HG02973 (cell line): ENCODE measurements around the gene RFNG.

Experiments
- ATAC-seq: cut with Tn5 transposase; IDR thresholded peaks from one replicate; pipeline ENCODE4 v1.9.1; 2021; ENCODE audit warnings: moderate library complexity; ENCODE audit not compliant: unreplicated experiment

RFNG gene

DNA sequence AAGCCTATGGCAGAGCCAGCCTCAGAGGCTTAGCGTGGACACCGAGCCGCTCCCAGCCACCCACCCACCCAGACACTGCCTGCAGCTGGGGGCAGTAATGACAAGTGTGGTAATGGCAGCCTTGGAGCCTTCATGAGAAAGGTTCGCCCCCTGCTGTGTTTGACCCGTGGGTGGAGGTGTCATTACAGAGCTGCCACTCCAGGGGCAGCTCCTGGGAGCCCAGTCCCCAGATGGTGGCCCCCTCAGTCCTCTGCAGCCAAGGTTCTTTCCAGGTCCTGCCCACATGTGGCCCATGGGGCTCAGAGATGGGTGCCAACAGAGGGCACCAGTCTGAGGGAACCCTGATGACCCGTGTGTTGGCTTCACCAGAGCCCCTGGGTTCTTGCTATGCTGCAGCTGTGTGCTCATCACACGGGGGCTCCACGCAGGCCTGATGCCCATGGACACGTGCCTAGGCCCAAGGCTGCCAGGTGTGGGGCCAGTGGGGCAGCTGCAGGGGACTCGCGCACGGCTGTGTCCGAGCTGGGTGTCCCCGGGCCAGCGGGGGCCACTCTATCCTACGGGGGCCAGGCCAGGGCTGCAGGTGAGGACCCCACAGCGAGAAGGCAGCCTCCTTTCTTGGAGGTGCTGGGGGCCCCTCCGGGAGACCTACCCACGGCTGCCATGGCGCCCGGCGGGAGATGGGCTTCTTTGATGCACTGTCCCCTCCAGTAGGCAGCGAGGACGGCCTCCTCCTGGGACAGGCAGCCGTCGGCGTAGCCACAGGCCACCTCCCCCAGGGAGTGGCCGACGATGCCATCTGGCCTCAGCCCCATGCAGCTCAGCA is 38.3 kb upstream of the RFNG start:
- no peak for ATAC-seq

DNA sequence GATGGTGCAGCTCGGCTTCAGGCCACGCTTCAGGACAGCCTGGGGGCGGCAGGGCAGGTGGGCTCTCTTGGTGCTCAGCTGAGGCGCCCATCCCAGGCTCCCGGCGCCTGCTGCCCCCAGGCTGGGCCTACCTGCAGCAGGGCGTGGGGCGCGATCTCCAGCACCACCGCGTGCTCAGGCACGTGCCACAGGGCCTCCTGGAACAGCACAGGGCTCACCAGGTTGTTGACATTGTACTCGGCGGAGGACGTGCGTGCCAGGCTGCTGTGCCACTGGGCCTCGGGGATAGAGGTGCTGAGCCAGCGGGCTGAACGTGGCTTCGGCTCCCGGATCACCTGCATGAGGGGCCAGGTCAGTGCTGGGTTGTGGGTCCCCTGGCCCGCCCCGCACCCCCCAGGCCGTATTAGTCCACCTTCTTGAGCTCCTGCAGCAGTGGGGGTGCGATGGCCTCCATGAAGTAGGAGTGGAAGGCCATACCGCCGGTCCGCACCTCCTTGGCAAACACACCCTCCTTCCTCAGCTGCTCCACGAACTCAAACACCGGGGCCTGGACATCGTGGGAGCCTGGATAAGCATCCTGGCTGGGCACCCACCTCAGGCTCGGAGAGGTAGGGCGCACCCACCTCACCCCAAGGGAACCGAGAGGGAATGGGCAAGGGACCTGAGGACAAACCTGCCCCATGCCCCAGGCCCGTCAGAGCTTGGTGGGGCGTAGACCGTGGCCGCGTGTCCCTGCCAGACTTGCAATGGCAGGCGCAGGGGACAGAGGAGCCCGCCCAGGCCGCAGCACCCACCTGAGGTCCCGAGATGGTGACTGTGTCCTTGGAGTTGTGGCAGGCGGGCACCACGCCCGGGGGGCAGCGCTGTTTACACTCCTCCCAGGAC is 37.5 kb upstream of the RFNG start:
- ATAC-seq = no peak

DNA sequence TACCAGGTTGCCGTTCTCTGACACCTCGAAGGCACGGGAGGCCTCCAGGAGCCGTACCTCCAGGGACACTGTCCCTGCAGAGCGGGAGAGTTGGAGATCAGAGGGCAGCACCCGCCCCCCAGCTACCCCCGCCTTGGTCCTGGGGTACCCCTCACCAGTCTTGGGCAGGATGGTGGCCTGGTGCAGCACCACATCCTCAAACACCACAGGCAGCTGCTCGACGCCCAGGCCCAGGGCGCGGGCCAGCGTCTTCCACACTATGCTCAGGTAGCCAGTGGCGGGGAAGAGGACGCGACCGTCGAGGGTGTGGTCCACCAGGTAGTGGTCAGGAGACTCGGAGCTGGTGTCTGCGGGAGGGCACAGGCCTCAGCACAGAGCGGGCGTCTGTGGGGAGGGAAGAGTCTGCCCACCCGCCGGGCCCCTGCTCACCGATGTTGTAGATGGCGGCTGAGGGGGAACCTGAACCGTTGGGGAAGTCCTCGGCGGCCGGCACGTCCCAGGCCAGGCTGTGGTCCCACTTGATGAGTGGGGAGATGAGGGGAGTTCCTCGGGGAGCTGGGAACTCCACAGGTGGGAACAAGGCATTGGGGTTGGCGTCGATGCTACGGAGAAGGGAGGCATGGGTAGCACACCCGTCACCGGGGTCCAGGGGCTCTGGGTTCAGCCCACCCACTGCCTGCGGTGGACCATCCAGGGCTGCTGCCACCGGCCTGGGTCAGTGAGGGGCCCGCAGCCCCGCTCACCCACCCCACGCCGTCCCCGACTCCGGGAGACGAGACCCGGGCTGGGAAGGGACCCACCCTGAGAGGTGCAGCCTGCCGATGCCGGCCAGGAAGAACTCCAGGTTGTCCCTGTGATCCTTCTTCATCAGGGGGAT is 36.6 kb upstream of the RFNG start:
- no peak for ATAC-seq

DNA sequence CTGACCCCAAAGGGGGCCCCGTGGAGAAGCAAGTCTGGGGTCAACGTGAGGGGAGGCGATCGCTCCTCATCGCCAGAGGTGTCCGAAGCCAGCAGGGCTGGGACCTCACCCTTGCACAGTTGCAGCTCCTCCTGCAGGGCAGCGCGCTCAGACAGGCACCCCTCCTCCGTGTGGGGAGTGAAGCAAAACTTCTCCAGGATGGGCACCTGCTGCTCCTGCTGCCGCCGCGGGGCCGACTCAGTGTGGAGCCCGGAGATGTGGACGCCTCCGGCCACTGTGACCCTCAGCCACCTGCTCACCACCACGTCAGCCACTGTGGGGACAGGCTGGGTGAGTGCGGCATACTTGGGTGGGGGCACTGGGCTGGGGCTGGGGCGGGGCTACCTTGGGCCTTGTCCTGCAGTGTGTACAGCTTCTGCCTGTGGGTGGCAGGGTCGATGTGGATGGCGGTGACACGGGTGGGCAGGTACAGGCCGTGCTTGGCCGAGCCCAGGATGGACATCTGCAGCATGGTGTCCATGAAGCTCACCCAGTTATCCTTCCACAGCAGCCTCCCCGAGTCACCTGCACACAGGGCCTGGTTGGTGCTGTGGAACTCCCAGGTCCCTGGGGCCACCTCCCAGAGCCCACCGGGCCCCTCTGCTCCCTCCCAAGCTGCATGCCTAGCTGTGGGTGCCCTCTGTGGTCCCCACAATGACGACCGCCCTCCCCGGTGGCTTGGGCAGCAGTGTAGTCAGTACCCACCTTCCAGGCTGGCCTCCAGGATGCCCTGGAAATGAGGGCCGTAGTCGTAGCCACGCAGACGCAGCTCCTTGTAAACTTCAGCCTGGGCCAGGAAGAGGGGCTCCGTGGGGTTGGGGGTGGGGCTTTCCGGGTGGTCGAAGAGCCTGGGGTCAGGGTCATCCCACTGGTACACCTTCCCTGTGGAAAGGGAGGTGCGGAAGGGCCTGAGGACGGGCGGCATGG is 35.6 kb upstream of the RFNG start:
- ATAC-seq = no peak

DNA sequence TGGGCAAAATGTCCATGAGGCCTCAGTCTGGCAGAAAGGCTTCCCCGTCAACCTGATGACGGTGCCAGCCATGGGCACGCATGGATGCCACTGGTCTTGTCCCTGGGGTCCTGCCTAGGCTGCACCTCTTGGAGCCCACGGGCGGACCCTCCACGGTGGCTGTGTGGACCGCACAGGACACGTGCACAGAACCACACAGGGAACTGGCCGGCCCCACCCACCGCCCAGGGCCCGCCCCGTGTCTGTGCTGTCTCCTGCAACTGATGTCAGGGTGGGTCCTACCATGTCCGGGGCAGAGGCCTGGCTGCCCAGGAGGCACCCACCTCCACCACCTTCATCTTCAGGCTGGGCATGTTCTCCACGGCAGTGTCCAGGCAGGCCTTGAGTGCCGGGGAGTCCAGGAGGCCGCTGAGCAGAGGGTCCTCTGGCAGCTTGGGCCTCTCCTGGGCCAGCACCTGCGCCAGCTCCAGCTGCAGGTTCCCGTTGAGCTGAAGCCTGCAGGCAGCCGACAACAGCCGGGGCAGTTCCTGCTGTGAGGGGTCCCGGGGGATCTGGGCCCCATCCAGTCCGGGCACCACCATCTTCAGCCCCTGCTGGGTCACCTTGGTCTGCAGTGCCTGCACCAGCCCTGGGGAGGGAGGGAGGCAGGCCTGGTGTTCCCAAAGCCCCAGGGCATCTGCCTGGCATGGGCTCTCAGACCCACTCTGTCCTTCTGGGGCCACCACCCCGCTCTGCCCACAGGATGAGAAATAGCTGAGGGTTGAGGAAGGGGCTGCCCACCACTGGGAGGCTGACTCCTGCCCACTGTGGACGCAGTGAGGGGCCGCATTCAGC is 34.5 kb upstream of the RFNG start:
- no peak for ATAC-seq

DNA sequence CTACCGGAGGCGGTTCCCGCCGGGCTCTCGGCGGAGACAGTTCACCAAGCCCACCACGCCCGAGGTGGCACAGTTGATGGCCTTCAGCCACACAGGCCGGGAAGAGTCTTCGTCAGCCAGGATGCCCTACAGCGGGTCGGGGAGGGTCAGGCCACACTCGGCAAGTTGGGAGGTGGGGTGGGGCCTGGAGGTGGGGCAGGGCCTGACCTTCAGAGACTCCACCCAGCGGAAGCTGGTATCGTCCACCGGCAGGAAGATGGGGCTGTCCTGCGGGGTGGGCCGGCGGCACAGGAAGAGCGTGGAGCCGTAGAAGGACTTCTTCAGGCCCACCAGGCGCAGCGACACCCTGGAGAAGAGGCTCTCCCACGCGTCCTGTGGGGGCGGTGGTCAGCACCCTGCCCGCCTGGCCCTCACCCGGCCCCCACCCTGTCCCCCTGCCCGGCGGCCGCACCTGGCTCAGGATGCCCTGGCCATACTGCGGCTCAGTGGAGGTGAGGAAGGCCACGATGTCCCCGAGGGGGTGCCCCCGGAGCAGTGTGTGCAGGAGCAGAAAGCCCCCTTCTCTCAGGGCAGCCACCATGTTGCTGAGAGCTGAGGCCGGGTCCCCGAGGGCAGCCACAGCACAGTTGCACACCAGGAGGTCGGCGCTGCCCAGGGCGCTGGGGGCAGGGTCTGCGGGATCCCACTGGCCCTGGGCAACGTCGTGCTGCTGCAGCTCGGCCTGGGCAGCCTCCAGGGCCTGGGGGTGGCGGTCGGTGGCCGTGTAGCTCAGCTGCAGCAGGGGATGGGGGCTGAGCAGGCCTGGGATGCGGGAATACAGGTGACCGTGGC is 33.6 kb upstream of the RFNG start:
- no peak for ATAC-seq

DNA sequence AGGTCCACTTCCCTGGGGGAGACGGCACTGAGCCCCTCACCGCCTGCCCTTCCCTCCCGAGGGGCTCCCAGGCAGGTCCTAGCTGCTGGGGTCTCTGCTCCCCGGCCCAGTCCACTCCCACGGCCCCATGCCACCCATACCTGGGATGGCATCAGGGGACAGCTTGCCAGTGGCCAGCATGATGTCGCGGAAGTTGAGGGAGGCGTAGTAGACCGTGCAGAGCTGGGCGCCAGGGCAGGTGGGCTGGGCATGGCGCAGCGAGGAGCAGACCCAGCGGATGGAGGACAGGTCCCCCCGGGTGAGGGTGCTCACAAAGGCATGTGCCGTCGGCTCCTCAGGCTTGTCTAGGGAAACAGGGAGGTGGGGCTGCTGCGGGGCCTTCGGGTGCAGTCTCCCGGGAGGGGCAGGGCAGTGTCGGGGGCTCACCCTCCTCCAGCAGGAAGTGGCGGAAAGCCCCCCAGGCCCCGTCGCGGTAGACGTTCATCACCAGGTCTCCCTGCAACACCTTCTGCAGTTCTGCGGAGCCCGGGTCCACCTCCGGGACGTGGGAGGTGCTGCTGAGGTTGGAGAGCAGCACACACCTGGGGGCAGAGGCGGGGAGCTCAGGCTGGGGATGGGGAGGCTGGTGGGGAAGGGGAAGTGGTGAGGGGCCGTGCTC is 32.9 kb upstream of the RFNG start:
- no peak for ATAC-seq

DNA sequence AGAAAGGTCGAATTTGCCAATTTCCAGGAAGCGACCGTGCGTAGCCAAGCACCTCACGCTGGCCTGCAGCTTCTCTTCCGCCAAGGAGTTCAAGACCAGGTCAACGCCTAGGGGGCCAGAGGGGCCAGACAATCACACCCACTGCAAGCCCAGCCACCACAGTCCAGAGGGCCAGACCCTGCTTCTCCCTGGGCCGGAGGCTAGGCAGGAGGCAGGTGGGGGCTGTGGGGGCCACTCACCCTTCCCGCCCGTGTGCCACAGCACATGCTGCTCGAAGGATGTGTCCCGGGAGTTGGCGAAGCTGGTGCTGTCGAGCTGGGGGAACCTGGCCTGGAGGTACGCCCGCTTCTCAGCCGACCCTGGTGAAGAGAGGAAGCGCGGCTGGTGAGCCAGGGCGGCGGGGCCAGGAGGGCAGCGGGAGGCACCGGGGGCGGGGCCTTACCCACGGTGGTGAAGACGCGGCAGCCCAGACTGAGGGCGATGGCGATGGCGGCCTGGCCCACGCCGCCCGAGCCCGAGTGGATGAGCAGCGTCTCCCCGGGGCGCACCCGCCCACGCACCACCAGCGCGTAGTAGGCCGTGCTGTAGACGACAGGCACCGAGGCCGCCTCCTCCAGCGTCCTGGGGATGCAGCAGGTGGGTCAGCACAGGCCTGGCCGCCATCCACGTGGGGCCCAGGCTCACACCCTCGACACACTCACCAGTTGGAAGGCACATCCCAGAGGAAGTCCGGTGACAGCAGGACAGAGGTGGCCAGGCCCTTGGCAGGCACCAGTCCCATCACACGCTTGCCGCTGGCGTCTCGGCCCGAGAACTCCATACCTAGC is 32.1 kb upstream of the RFNG start:
- no peak for ATAC-seq

DNA sequence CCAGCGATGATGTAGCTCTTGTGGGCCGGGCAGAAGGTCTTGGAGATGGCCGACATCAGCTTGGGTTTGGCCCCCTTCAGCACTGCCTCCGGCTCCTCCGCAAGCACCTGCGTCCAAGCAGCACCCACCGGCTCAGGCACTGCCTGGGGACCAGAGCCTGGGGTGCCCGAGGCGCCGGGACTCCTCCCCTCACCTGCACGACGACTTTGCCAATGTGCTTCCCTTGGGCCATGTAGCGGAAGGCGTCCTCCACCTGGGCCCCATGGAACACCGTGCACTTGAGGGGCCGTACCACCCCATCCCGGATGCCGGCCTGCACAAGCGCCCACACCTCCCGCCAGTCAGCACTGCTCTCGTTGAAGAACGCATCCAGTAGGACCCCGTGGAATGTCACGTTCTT is 31.4 kb upstream of the RFNG start:
- no peak for ATAC-seq

DNA sequence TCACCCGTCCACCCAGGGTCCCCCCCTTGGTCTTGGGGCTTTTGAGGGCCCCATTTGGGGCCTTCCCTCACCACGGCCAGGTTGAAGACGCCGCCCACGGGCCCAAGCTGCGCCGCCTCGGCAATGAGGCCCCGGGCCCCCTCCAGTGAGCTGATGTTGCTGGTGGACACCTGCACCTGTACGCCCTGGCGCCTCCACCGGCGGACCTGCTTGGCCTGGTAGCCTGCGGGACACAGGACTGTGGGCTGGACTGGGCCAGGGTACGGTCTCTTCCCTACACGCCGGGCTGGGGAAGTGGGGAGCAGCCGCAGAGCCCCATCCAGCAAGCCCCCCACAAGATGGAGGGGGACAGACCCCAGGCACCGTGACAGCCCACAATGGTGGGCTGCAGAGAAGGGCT is 30.8 kb upstream of the RFNG start:
- no peak for ATAC-seq

DNA sequence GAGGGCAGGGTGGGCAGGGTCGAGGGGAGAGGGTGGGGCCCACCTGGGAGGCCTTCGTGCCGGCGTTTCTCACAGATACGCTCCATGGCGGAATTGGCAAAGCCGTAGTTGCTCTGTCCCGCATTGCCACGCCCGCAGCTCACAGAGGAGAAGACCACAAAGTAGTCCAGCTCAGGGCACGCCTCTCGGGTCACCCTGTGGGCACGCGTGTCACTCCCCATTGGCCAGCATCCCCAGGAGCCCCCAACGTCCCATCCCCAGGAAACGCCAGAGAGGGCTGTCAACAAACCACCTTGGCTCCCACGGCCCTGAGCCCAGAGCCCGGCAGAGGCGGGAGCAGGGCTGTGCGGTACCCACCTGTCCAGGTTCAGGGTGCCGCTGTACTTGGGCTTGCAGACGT is 30.4 kb upstream of the RFNG start:
- no peak for ATAC-seq

DNA sequence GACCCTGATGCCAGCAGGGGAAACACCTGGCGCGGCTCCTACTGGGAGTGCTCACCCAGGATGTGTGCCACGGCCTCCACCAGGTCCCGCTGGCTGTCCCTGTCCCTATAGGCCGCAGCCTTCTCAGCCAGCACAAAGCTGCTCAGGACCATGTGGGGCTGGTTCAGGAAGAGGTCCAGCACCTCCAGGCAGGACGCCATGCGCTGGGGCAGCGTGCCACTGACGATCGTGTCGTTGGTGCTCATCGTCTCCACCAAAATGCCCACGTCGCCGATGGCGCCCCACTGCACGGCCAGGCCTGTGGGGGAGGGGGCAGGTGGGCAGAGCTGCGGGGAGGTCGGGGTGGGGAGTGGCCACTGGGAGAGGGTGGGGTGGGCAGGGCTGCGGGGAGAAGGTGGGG is 29.9 kb upstream of the RFNG start:
- ATAC-seq = no peak

DNA sequence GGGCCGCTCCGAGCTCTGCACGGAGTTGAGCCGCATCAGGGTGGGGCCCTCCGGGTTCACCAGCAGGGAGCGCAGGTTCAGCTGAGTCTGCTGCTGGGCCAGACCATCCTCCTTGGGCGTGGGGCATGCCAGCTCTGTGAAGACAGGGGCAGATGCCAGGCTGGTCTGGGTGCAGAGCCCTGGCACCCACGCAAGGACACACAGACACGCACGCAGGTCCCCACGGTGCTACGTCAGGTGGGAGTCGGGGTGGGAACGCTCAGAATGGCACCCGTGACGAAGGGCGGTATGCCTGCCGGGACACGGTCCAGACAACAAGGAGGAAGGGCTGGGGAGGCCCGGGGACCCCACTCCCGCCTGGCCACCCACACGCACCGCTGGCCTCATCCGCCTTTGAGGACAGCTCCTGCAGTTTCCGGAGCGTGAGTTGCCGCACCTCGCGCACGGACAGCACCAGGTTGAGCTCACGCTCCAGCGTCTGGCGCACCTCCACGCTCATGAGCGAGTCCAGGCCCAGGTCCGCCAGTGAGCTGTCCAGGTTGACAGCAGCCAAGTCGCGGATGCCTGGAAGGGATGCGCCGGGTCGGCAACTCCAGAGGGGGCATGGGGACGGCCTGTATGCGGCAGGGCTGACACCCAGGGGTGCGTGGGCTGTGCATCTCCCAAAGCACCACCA is 29.3 kb upstream of the RFNG start:
- ATAC-seq = no peak

DNA sequence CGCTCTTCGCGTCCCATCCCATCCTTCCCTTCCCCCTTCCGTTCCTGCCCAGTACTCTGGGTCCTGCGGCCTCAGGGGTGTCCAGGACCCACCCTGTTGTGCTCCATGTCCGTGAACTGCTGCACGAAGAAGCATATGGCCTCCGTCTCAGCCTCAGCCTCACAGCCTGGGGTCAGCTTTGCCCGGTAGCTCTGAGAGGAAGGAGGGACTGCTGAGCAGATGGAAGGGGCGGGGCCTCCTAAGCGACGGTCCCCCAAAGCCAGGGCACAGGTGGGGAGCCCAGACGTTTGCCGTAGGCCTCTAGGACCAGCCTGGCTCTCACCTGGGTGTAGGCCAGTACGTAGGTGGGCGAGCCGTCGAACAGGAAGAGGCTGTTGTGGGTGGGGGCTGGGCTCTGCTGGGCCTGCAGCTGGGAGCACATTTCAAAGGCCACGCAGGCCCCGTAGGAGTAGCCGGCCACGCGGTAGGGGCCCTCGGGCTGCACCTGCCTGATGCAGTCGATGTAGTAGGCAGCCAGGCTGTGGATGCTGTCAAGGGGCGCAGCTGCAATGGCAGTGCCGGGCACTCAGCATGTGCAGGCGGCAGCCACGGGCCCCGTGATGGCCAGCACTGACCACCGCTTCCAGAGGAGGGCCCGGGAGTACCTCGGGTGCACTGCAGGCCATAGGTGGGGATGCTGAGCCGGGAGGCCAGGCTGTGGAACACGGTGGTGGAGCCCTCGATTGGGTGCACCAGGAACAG is 28.6 kb upstream of the RFNG start:
- no peak for ATAC-seq

DNA sequence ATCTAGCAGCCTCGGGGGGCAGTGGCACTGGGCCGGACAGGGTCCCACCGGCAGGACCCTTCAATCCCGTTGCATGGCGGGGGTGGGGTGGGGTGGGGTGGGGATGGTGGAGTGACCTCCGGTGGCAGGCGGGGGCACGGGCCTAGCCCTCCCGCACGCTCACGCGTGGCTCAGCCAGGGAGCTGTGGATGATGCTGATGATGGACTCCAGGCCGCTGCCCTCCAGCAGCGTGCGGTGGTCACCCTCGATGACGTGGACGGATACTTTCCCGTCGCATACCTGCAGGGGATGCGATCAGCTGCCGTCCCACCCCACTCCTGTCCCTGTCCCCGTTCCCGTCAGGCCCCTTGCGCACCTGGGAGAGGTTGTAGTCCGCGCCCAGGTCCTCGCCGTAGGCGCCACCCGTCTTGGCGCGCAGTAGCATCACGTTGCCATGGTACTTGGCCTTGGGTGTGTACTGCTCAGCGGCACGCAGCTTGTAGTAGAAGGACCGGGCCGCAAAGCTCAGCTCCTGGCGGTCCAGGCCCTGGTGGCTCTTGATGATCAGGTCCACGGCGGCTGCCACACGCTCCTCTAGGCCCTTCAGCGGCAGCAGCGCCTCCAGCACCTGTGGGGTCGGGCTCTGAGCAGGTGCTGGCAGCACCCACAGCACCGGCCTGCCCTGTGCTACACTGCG is 27.5 kb upstream of the RFNG start:
- no peak for ATAC-seq
